Stimulated activated memory B cell treated with anti-CD40 and anti-IgM and Interleukin-4, amounts not matched to agents 10 μg/mL and 1 μg/mL and 100 μg/mL, for 72 hours (primary cell): ENCODE data around the gene LRRC4C.
"Not testable (repeated sequence)": the region's sequence is repeated elsewhere in the genome, so short reads cannot be mapped to it uniquely, and the experiment has no call there.

ENCODE experiments used
- ATAC-seq: fragments of 150-1000 bp; cut with Tn5 transposase; 2 replicates; pipeline ENCODE4 v1.10.0; 2021
- H3K27ac Mint-ChIP-seq: one replicate; pipeline ENCODE4 v1.8.0; 2022; ENCODE audit warnings: mild to moderate bottlenecking, mixed read lengths
- H3K27me3 Mint-ChIP-seq: one replicate; pipeline ENCODE4 v1.8.0; 2022; ENCODE audit warnings: mixed read lengths
- H3K36me3 Mint-ChIP-seq: one replicate; pipeline ENCODE4 v1.8.0; 2022; ENCODE audit warnings: mixed read lengths
- H3K4me1 Mint-ChIP-seq: one replicate; pipeline ENCODE4 v1.8.0; 2022; ENCODE audit warnings: mixed read lengths
- H3K4me3 Mint-ChIP-seq: one replicate; pipeline ENCODE4 v1.8.0; 2022; ENCODE audit warnings: mild to moderate bottlenecking, moderate library complexity, mixed read lengths
- H3K9me3 Mint-ChIP-seq: one replicate; pipeline ENCODE4 v1.8.0; 2022; ENCODE audit warnings: mixed read lengths

Gene LRRC4C

GRCh38 chr11:40219401-40219800 is 1240.1 kb downstream of the LRRC4C start:
- no peak overlapping the region for H3K27ac Mint-ChIP-seq
- no peaks in the 10 kb centered on the region for H3K27me3 Mint-ChIP-seq
- no peaks in the 10 kb centered on the region for H3K36me3 Mint-ChIP-seq
- H3K4me3 Mint-ChIP-seq = no peak overlapping the region
- H3K9me3 Mint-ChIP-seq = peaks cover 10% of the 10 kb centered on the region
- ATAC-seq = no peak
- no peaks in the 10 kb centered on the region for H3K4me1 Mint-ChIP-seq

GRCh38 chr11:40215556-40215955 is 1243.9 kb downstream of the LRRC4C start:
- H3K4me3 Mint-ChIP-seq = no peak overlapping the region
- H3K27me3 Mint-ChIP-seq = no peaks in the 10 kb centered on the region
- no peaks in the 10 kb centered on the region for H3K4me1 Mint-ChIP-seq
- peaks cover 7% of the 10 kb centered on the region for H3K9me3 Mint-ChIP-seq
- H3K27ac Mint-ChIP-seq = no peak overlapping the region
- no peak for ATAC-seq
- H3K36me3 Mint-ChIP-seq = no peaks in the 10 kb centered on the region

- no peak for ATAC-seq
- peaks cover 5% of the 10 kb centered on the region for H3K9me3 Mint-ChIP-seq
- no peak overlapping the region for H3K27ac Mint-ChIP-seq
- no peaks in the 10 kb centered on the region for H3K4me1 Mint-ChIP-seq
- no peaks in the 10 kb centered on the region for H3K36me3 Mint-ChIP-seq
- no peak overlapping the region for H3K4me3 Mint-ChIP-seq
- H3K27me3 Mint-ChIP-seq = no peaks in the 10 kb centered on the region
Measured at GRCh38 chr11:40207416-40207815, 1252.0 kb downstream of the LRRC4C start.

- H3K27ac Mint-ChIP-seq = no peak overlapping the region
Measured at GRCh38 chr11:40204228-40204627, 1255.2 kb downstream of the LRRC4C start.

GRCh38 chr11:40203606-40204005 is 1255.8 kb downstream of the LRRC4C start:
- no peak overlapping the region for H3K4me3 Mint-ChIP-seq
- H3K27me3 Mint-ChIP-seq = no peaks in the 10 kb centered on the region
- no peak overlapping the region for H3K27ac Mint-ChIP-seq
- H3K4me1 Mint-ChIP-seq = no peaks in the 10 kb centered on the region
- H3K36me3 Mint-ChIP-seq = no peaks in the 10 kb centered on the region
- no peak for ATAC-seq
- H3K9me3 Mint-ChIP-seq = peaks cover 8% of the 10 kb centered on the region

More at GRCh38 chr11:40204228-40204627, 1255.2 kb downstream of the LRRC4C start:
- ATAC-seq = no peak
- Mint-ChIP-seq H3K4me3 (no peak overlapping the region), H3K27me3 (no peaks in the 10 kb centered on the region), H3K36me3 (no peaks in the 10 kb centered on the region), H3K9me3 (peaks cover 8% of the 10 kb centered on the region), H3K4me1 (no peaks in the 10 kb centered on the region)

GRCh38 chr11:40202589-40203270 is 1256.7 kb downstream of the LRRC4C start:
- Mint-ChIP-seq H3K36me3 (no peaks in the 10 kb centered on the region), H3K4me1 (no peaks in the 10 kb centered on the region), H3K27ac (no peak overlapping the region), H3K4me3 (no peak overlapping the region), H3K27me3 (no peaks in the 10 kb centered on the region), H3K9me3 (peaks cover 8% of the 10 kb centered on the region)
- ATAC-seq = no peak

GRCh38 chr11:40192590-40192989 is 1266.9 kb downstream of the LRRC4C start:
- not testable (repeated sequence) for H3K4me1 Mint-ChIP-seq, H3K4me3 Mint-ChIP-seq, H3K36me3 Mint-ChIP-seq, H3K27ac Mint-ChIP-seq, ATAC-seq, H3K9me3 Mint-ChIP-seq, H3K27me3 Mint-ChIP-seq

- Mint-ChIP-seq H3K27me3 (no peaks in the 10 kb centered on the region), H3K4me3 (no peak overlapping the region), H3K4me1 (no peaks in the 10 kb centered on the region), H3K9me3 (peaks cover 2% of the 10 kb centered on the region), H3K27ac (no peak overlapping the region), H3K36me3 (no peaks in the 10 kb centered on the region)
- no peak for ATAC-seq
Measured at GRCh38 chr11:40190294-40190693, 1269.2 kb downstream of the LRRC4C start.

- H3K27me3 Mint-ChIP-seq = no peaks in the 10 kb centered on the region
- H3K4me3 Mint-ChIP-seq = no peak overlapping the region
- H3K9me3 Mint-ChIP-seq = peaks cover 2% of the 10 kb centered on the region
- no peak overlapping the region for H3K27ac Mint-ChIP-seq
- H3K36me3 Mint-ChIP-seq = no peaks in the 10 kb centered on the region
- ATAC-seq = no peak
- no peaks in the 10 kb centered on the region for H3K4me1 Mint-ChIP-seq
Measured at GRCh38 chr11:40188848-40189247, 1270.6 kb downstream of the LRRC4C start.

GRCh38 chr11:40187295-40187694 is 1272.2 kb downstream of the LRRC4C start:
- Mint-ChIP-seq H3K27me3 (no peaks in the 10 kb centered on the region), H3K27ac (no peak overlapping the region), H3K9me3 (no peaks in the 10 kb centered on the region), H3K4me1 (no peaks in the 10 kb centered on the region), H3K4me3 (no peak overlapping the region), H3K36me3 (no peaks in the 10 kb centered on the region)
- ATAC-seq = no peak

- no peaks in the 10 kb centered on the region for H3K27me3 Mint-ChIP-seq
- no peak overlapping the region for H3K27ac Mint-ChIP-seq
- H3K36me3 Mint-ChIP-seq = no peaks in the 10 kb centered on the region
- no peak for ATAC-seq
- no peaks in the 10 kb centered on the region for H3K4me1 Mint-ChIP-seq
- no peak overlapping the region for H3K4me3 Mint-ChIP-seq
- no peaks in the 10 kb centered on the region for H3K9me3 Mint-ChIP-seq
Measured at GRCh38 chr11:40186437-40187263, 1272.8 kb downstream of the LRRC4C start.

- ATAC-seq = no peak
- Mint-ChIP-seq H3K4me3 (no peak overlapping the region), H3K9me3 (no peaks in the 10 kb centered on the region), H3K4me1 (no peaks in the 10 kb centered on the region), H3K27me3 (no peaks in the 10 kb centered on the region), H3K36me3 (no peaks in the 10 kb centered on the region), H3K27ac (no peak overlapping the region)
Measured at GRCh38 chr11:40185793-40186192, 1273.7 kb downstream of the LRRC4C start.

GRCh38 chr11:40183073-40184064 is 1276.1 kb downstream of the LRRC4C start:
- Mint-ChIP-seq H3K4me1 (no peaks in the 10 kb centered on the region), H3K36me3 (no peaks in the 10 kb centered on the region), H3K27me3 (no peaks in the 10 kb centered on the region), H3K9me3 (peaks cover 3% of the 10 kb centered on the region), H3K4me3 (no peak overlapping the region), H3K27ac (no peak overlapping the region)
- no peak for ATAC-seq

- no peaks in the 10 kb centered on the region for H3K36me3 Mint-ChIP-seq
- ATAC-seq = no peak
- no peak overlapping the region for H3K27ac Mint-ChIP-seq
- H3K27me3 Mint-ChIP-seq = no peaks in the 10 kb centered on the region
- H3K4me3 Mint-ChIP-seq = no peak overlapping the region
- H3K9me3 Mint-ChIP-seq = peaks cover 5% of the 10 kb centered on the region
- H3K4me1 Mint-ChIP-seq = no peaks in the 10 kb centered on the region
Measured at GRCh38 chr11:40179541-40179940, 1279.9 kb downstream of the LRRC4C start.

- Mint-ChIP-seq H3K9me3 (peaks cover 5% of the 10 kb centered on the region), H3K27ac (no peak overlapping the region), H3K4me1 (no peaks in the 10 kb centered on the region), H3K4me3 (no peak overlapping the region), H3K27me3 (no peaks in the 10 kb centered on the region), H3K36me3 (no peaks in the 10 kb centered on the region)
- no peak for ATAC-seq
Measured at GRCh38 chr11:40178470-40178869, 1281.0 kb downstream of the LRRC4C start.
